Measurements from ENCODE around the gene MARCHF2. TPM values are rescaled to one million over a fixed set of nuclear protein-coding genes. Genes with fewer than 3 reads are reported as not detected.

Gene MARCHF2
- total RNA-seq, 2 experiments from 2014 or later, result 20.0 to 22.2 TPM

DNA sequence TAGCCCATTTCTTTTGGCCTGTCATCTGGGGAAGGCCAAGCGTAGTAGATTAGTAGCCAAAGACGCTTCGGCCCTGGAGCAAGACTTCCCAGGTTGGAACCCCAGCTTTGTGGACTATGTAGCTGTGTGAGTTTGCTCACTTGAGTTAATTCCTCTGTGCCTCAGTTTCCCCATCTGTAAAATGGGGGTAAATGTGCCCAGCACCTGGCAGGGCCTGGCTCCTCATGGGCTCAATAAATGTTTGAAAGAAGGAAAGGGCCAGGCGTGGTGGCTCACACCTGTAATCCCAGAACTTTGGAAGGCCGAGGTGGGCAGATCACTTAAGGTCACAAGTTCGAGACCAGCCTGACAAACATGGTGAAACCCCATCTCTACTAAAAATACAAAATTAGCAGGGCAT, 16.7 kb downstream of the MARCHF2 start:
- DNase-seq, result no peak
- no peak overlapping the region for H3K27ac ChIP-seq (ENCODE audit: low read depth in 1 of 2, low read length in 2 of 2)
- H3K9me3 Mint-ChIP-seq, result no peaks in the 10 kb centered on the region
- TF ChIP-seq CTCF (IDR thresholded peaks at IDR 0.05), result no peak
- peaks cover 18% of the 10 kb centered on the region for H3K36me3 Mint-ChIP-seq (ENCODE audit: low read depth)
- ChIA-PET POLR2A (no interaction called here), CTCF (no interaction called here)
- H3K36me3 ChIP-seq (ENCODE audit: insufficient read depth, low read length), result peaks cover 12% of the 10 kb centered on the region
- no peak overlapping the region for H3K4me3 ChIP-seq (ENCODE audit: low read length)
- H3K4me1 ChIP-seq (ENCODE audit: insufficient read depth, low read length), result no peaks in the 10 kb centered on the region
- no peaks in the 10 kb centered on the region for H3K27me3 ChIP-seq (ENCODE audit: control insufficient read depth in 1 of 2, insufficient read depth in 2 of 2, low read length in 2 of 2)
- intact Hi-C loops (cut with DNase I, micrococcal nuclease), result no loop called here
- H3K4me1 Mint-ChIP-seq (ENCODE audit: low read depth), result no peaks in the 10 kb centered on the region
- no peaks in the 10 kb centered on the region for H3K27me3 Mint-ChIP-seq
- H3K9me3 ChIP-seq (ENCODE audit: control insufficient read depth in 1 of 2, insufficient read depth in 1 of 2, low read length in 2 of 2), result no peaks in the 10 kb centered on the region
- H3K27ac Mint-ChIP-seq, result no peak overlapping the region
- no peak for ATAC-seq (ENCODE audit: poor library complexity)
- H3K4me3 Mint-ChIP-seq, result no peak overlapping the region

DNA sequence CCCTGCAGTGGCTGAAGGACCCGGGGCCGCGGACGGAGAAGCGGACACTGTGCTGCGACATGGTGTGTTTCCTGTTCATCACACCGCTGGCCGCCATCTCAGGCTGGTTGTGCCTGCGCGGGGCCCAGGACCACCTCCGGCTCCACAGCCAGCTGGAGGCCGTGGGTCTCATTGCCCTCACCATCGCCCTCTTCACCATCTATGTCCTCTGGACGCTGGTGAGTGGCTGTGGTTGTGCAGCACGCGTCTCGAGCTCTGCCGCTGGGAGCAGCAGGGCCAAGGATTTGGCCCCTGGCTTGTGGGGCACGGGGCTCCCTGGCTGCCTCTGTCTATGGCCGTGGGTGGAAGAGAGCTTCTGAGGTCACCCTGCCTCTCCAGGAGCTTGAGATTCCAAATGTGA, 17.5 kb downstream of the MARCHF2 start:
- no peaks in the 10 kb centered on the region for H3K9me3 Mint-ChIP-seq
- Histone ChIP-seq H3K4me1 (ENCODE audit: insufficient read depth, low read length) (no peaks in the 10 kb centered on the region), H3K36me3 (ENCODE audit: insufficient read depth, low read length) (peaks cover 12% of the 10 kb centered on the region), H3K27ac (ENCODE audit: low read depth in 1 of 2, low read length in 2 of 2) (no peak overlapping the region), H3K4me3 (ENCODE audit: low read length) (no peak overlapping the region), H3K9me3 (ENCODE audit: control insufficient read depth in 1 of 2, insufficient read depth in 1 of 2, low read length in 2 of 2) (no peaks in the 10 kb centered on the region), H3K27me3 (ENCODE audit: control insufficient read depth in 1 of 2, insufficient read depth in 2 of 2, low read length in 2 of 2) (no peaks in the 10 kb centered on the region)
- H3K27me3 Mint-ChIP-seq, result no peaks in the 10 kb centered on the region
- peaks cover 23% of the 10 kb centered on the region for H3K36me3 Mint-ChIP-seq (ENCODE audit: low read depth)
- peaks cover 3% of the 10 kb centered on the region for H3K4me1 Mint-ChIP-seq (ENCODE audit: low read depth)
- ChIA-PET CTCF (interaction anchor here (0.6 kb wide), 1 partner anchor 18 kb away, joined by 3 read pairs; no protein-coding TSS in a partner anchor), POLR2A (no interaction called here)
- H3K4me3 Mint-ChIP-seq, result no peak overlapping the region
- intact Hi-C loops (cut with DNase I, micrococcal nuclease), result no loop called here
- no peak for TF ChIP-seq CTCF (IDR thresholded peaks at IDR 0.05)
- H3K27ac Mint-ChIP-seq, result no peak overlapping the region
- DNase-seq, result no peak
- ATAC-seq (ENCODE audit: poor library complexity), result no peak

DNA sequence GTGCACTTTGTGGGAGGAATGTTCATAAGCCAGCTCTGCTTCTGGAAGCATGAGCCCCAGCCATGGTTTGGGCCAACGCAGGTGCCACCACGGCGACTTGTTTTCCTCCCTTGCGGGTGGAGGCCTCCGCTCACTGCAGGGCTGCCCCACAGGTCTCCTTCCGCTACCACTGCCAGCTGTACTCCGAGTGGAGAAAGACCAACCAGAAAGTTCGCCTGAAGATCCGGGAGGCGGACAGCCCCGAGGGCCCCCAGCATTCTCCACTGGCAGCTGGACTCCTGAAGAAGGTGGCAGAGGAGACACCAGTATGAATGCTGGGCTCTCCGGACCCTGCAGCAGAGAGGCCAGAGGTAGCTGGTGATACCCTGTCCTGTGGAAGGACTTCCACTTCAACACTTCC, 25.1 kb downstream of the MARCHF2 start:
- Mint-ChIP-seq H3K36me3 (ENCODE audit: low read depth) (peaks cover 13% of the 10 kb centered on the region), H3K27ac (no peak overlapping the region), H3K27me3 (no peaks in the 10 kb centered on the region), H3K9me3 (no peaks in the 10 kb centered on the region), H3K4me1 (ENCODE audit: low read depth) (peaks cover 7% of the 10 kb centered on the region), H3K4me3 (no peak overlapping the region)
- ChIA-PET POLR2A (no interaction called here), CTCF (no interaction called here)
- H3K9me3 ChIP-seq (ENCODE audit: control insufficient read depth in 1 of 2, insufficient read depth in 1 of 2, low read length in 2 of 2), result no peaks in the 10 kb centered on the region
- intact Hi-C loops (cut with DNase I, micrococcal nuclease), result no loop called here
- no peaks in the 10 kb centered on the region for H3K27me3 ChIP-seq (ENCODE audit: control insufficient read depth in 1 of 2, insufficient read depth in 2 of 2, low read length in 2 of 2)
- no peak for DNase-seq
- no peaks in the 10 kb centered on the region for H3K4me1 ChIP-seq (ENCODE audit: insufficient read depth, low read length)
- no peak overlapping the region for H3K27ac ChIP-seq (ENCODE audit: low read depth in 1 of 2, low read length in 2 of 2)
- no peak for ATAC-seq (ENCODE audit: poor library complexity)
- TF ChIP-seq CTCF (IDR thresholded peaks at IDR 0.05), result no peak
- no peak overlapping the region for H3K4me3 ChIP-seq (ENCODE audit: low read length)
- H3K36me3 ChIP-seq (ENCODE audit: insufficient read depth, low read length), result peaks cover 9% of the 10 kb centered on the region

Measured in CD4-positive, alpha-beta T cell (primary cell).